Stomach (tissue), 4 donors: ENCODE results near the gene OPN1SW.

Experiments
- CTCF ChIP-seq, 7 experiments: fragments of 450-650 bp in 4 of 7; fragments of 200-600 bp in 3 of 7; sonication (generic) in 3 of 7; IDR thresholded peaks; one replicate each; pipeline ENCODE4 v1.5.1; 2016 to 2019; ENCODE audit warnings: antibody characterized with exemption in 7 of 7, control low read depth in 2 of 7, mild to moderate bottlenecking in 1 of 7
- POLR2A ChIP-seq, 4 donors: fragments of 450-650 bp; IDR thresholded peaks; one replicate each; pipeline ENCODE4 v1.6.1; 2016; ENCODE audit warnings: antibody characterized with exemption in 4 of 4, control low read depth in 2 of 4, mild to moderate bottlenecking in 1 of 4, moderate library complexity in 1 of 4
- POLR2AphosphoS5 ChIP-seq, 3 donors: sonication (generic); formaldehyde crosslinking; IDR thresholded peaks; one replicate each; pipeline ENCODE4 v1.6.1; 2016; ENCODE audit warnings: antibody characterized with exemption in 3 of 3

- no peak for TF ChIP-seq CTCF (IDR thresholded peaks at IDR 0.05)
- no peak for TF ChIP-seq POLR2A (IDR thresholded peaks at IDR 0.05)
- no peak for TF ChIP-seq POLR2AphosphoS5 (IDR thresholded peaks at IDR 0.05)
Observed at GRCh38 chr7:128744366-128744905, 31.2 kb downstream of the OPN1SW start.
